HepG2 (cell line): ENCODE measurements around the gene ALG14. TPM values are rescaled to one million over a fixed set of nuclear protein-coding genes. Genes with fewer than 3 reads are reported as not detected.

Source experiments
- ATF7 ChIP-seq, 2 experiments: fragments of 450-650 bp in 1 of 2; sonication (generic) in 1 of 2; formaldehyde crosslinking in 1 of 2; IDR thresholded peaks; 2 replicates each; pipeline versions ENCODE4 v1.4.0 to v1.6.1; 2016 to 2020; ENCODE audit warnings: antibody characterized with exemption in 1 of 2, mild to moderate bottlenecking in 1 of 2, missing genetic modification reagents in 1 of 2
- BCLAF1 ChIP-seq: fragments of 450-650 bp; IDR thresholded peaks from 2 replicates; pipeline ENCODE4 v1.6.1; 2017; ENCODE audit warnings: mild to moderate bottlenecking
- CTCF ChIP-seq: sonication (generic); formaldehyde crosslinking; IDR thresholded peaks from 2 replicates; pipeline ENCODE4 v1.5.0; 2020; ENCODE audit warnings: mild to moderate bottlenecking, missing genetic modification reagents, moderate library complexity
- DNMT3B ChIP-seq: conservative IDR thresholded peaks from 2 replicates; pipeline ENCODE4 v1.6.1; 2016; ENCODE audit warnings: missing biosample characterization, control low read depth
- EP300 ChIP-seq, 3 experiments: sonication (generic) in 1 of 3; formaldehyde crosslinking in 1 of 3; IDR thresholded peaks; 2 replicates each; pipeline versions ENCODE4 v1.5.1 to v1.6.1; 2011 to 2020; ENCODE audit warnings: low read depth in 2 of 3, low read length in 2 of 3, borderline replicate concordance in 1 of 3, improper control_type of control experiment in 1 of 3, mild to moderate bottlenecking in 1 of 3, missing genetic modification reagents in 1 of 3, moderate library complexity in 1 of 3
- ETV5 ChIP-seq: IDR thresholded peaks from 2 replicates; pipeline ENCODE4 v1.6.1; 2018; ENCODE audit warnings: missing biosample characterization, missing genetic modification reagents, inconsistent platforms, borderline replicate concordance
- HMG20A ChIP-seq: IDR thresholded peaks from 2 replicates; pipeline ENCODE4 v1.6.1; 2016; ENCODE audit warnings: borderline replicate concordance
- HNRNPLL ChIP-seq: fragments of 200-400 bp; formaldehyde crosslinking; IDR thresholded peaks from 2 replicates; pipeline ENCODE4 v1.6.1; 2017; ENCODE audit warnings: mild to moderate bottlenecking, low read depth, low read length; ENCODE audit not compliant: poor library complexity, severe bottlenecking
- KDM3A ChIP-seq: IDR thresholded peaks from 2 replicates; pipeline ENCODE4 v1.6.1; 2018; ENCODE audit warnings: low read depth, missing compliant biosample characterization
- NFIB ChIP-seq: sonication (generic); formaldehyde crosslinking; IDR thresholded peaks from 2 replicates; pipeline ENCODE4 v1.9.0; 2021; ENCODE audit warnings: missing genetic modification reagents, mild to moderate bottlenecking, borderline replicate concordance
- NFKBIZ ChIP-seq: IDR thresholded peaks from 2 replicates; pipeline ENCODE4 v1.6.1; 2018; ENCODE audit warnings: missing genetic modification reagents, missing compliant biosample characterization
- NPAS2 ChIP-seq: sonication (generic); formaldehyde crosslinking; IDR thresholded peaks from 2 replicates; pipeline ENCODE4 v1.8.0; 2022; ENCODE audit warnings: mild to moderate bottlenecking, missing genetic modification reagents, borderline replicate concordance
- NR2F6 ChIP-seq, 2 experiments: IDR thresholded peaks; 2 replicates each; pipeline ENCODE4 v1.6.1; 2016; ENCODE audit warnings: antibody characterized with exemption in 1 of 2, mild to moderate bottlenecking in 1 of 2
- PHF21A ChIP-seq: sonication (generic); formaldehyde crosslinking; IDR thresholded peaks from 2 replicates; pipeline ENCODE4 v1.5.0; 2020; ENCODE audit warnings: mild to moderate bottlenecking, missing genetic modification reagents
- SMC3 ChIP-seq: IDR thresholded peaks from 2 replicates; pipeline ENCODE4 v1.6.1; 2011; ENCODE audit warnings: low read length, improper control_type of control experiment
- TRIM22 ChIP-seq: fragments of 450-650 bp; IDR thresholded peaks from 2 replicates; pipeline ENCODE4 v1.6.1; 2017
- ZFP90 ChIP-seq: sonication (generic); formaldehyde crosslinking; IDR thresholded peaks from 2 replicates; pipeline ENCODE4 v1.8.0; 2022; ENCODE audit warnings: missing genetic modification reagents, mild to moderate bottlenecking, inconsistent platforms, borderline replicate concordance
- ZHX1 ChIP-seq: sonication (generic); formaldehyde crosslinking; IDR thresholded peaks from 2 replicates; pipeline ENCODE4 v1.8.1; 2022; ENCODE audit warnings: low read depth, mild to moderate bottlenecking, missing genetic modification reagents
- polyA plus RNA-seq, 8 experiments: library from polyadenylated mRNA; depleted of rRNA in 3 of 8; stranded (reverse) in 7 of 8; unstranded in 1 of 8; fragments of >200 nt; fragmentation: Illumina TruSeq in 4 of 8; extraction: Trizol in 4 of 8; gene quantifications; 2 replicates each; pipeline versions ENCODE4 v1.2.1 to v1.2.3, GENCODE V29; 2011 to 2016; ENCODE audit warnings: low read depth in 4 of 8, missing spikeins in 1 of 8, mixed read lengths in 1 of 8; ENCODE audit not compliant: insufficient read depth in 1 of 8
- total RNA-seq, 5 experiments: library from RNA; depleted of rRNA; stranded (reverse); fragments of >200 nt; fragmentation: Illumina TruSeq; extraction: Trizol; gene quantifications; 2 replicates each; pipeline ENCODE4 v1.2.3, GENCODE V29; 2016; ENCODE audit warnings: low read depth in 1 of 5

ALG14 gene
- total and polyA plus RNA-seq, 2 of the 13 experiments (the other 11 are each of a cell fraction or from before 2014, with no cell fraction given) = 4.5 to 12.7 TPM

GRCh38 chr1:95115708-95116137, 43.0 kb upstream of the ALG14 start (continued):
- TF ChIP-seq TRIM22 = no peak
- TF ChIP-seq NPAS2 (CRISPR knock-in tag) = no peak
- TF ChIP-seq NFKBIZ (CRISPR knock-in tag) = no peak
- 0 out of 2 replicates have a peak, but pooled peaks have one; percentile 19 for TF ChIP-seq NR2F6 (IDR thresholded peaks at IDR 0.05)
- TF ChIP-seq NR2F6 (CRISPR knock-in tag; IDR thresholded peaks at IDR 0.05) = peak; percentile 65; the same call in 1 of the 2 replicates
- TF ChIP-seq BCLAF1 = no peak
- TF ChIP-seq CTCF (CRISPR knock-in tag) = peak; percentile 47
- peak in 1 of 2 experiments; percentile 51; a peak in 1 of 4 replicates for TF ChIP-seq EP300 (IDR thresholded peaks at IDR 0.05; ENCODE audit: low read depth in 2 of 2, low read length in 2 of 2)
- TF ChIP-seq EP300 (CRISPR knock-in tag; IDR thresholded peaks at IDR 0.05; ENCODE audit: borderline replicate concordance) = no peak
- TF ChIP-seq ETV5 (CRISPR knock-in tag) = peak; percentile 18; the same call in 1 of the 2 replicates
- TF ChIP-seq ZFP90 (CRISPR knock-in tag) = peak; percentile 47; the same call in 1 of the 2 replicates
- 0 out of 2 replicates have a peak, but pooled peaks have one; percentile 23 for TF ChIP-seq KDM3A (CRISPR knock-in tag)
- TF ChIP-seq SMC3 = peak; percentile 22; the same call in 1 of the 2 replicates
- peak; percentile 85 for TF ChIP-seq PHF21A (CRISPR knock-in tag)
- no peak for TF ChIP-seq HNRNPLL
- TF ChIP-seq HMG20A = peak; percentile 66; the same call in 1 of the 2 replicates
- TF ChIP-seq NFIB (CRISPR knock-in tag) = no peak
- TF ChIP-seq DNMT3B = 0 out of 2 replicates have a peak, but pooled peaks have one; percentile 26
- no peak for TF ChIP-seq ATF7 (IDR thresholded peaks at IDR 0.05)
- no peak for TF ChIP-seq ATF7 (CRISPR knock-in tag; IDR thresholded peaks at IDR 0.05)
- no peak for TF ChIP-seq ZHX1 (CRISPR knock-in tag)
